Astrocyte of the spinal cord (primary cell): ENCODE measurements around the gene ENOX2.
A peak's percentile ranks its signal among the peaks of the same experiment; 100 is the strongest.

Experiments used
- DNase-seq: peaks from one replicate; pipeline ENCODE4 v3.0.0; 2011; ENCODE audit warnings: low read depth, low spot score
- H3K4me3 ChIP-seq: 2 replicates; pipeline ENCODE4 v1.5.1; 2011; ENCODE audit warnings: low read depth, mild to moderate bottlenecking, low read length, moderate library complexity
- CTCF ChIP-seq: IDR thresholded peaks from 2 replicates; pipeline ENCODE4 v1.5.1; 2012; ENCODE audit warnings: low read depth, mild to moderate bottlenecking, low read length, inconsistent platforms
- in situ Hi-C: cut with HindIII; loops from 2 replicates; pipeline ENCODE4 v1.10.0; 2017; ENCODE audit warnings: low sequenced_read_pairs

The ENOX2 gene

GRCh38 chrX:130637591-130637990 lies 265.4 kb downstream of the ENOX2 start:
- in situ Hi-C loops, result no loop called here
- H3K4me3 ChIP-seq, result no peak overlapping the region

GRCh38 chrX:130636277-130636676 lies 266.7 kb downstream of the ENOX2 start:
- in situ Hi-C loops, result no loop called here
- no peak for DNase-seq
- H3K4me3 ChIP-seq, result no peak overlapping the region
- TF ChIP-seq CTCF, result no peak

More at GRCh38 chrX:130637591-130637990, 265.4 kb downstream of the ENOX2 start:
- TF ChIP-seq CTCF, result no peak
- DNase-seq, result peak; percentile 34

GRCh38 chrX:130631011-130631410 lies 272.0 kb downstream of the ENOX2 start:
- TF ChIP-seq CTCF, result no peak
- H3K4me3 ChIP-seq, result no peak overlapping the region
- in situ Hi-C loops, result no loop called here
- DNase-seq, result no peak

GRCh38 chrX:130628516-130628915 lies 274.5 kb downstream of the ENOX2 start:
- no peak for TF ChIP-seq CTCF
- in situ Hi-C loops, result no loop called here
- DNase-seq, result no peak
- no peak overlapping the region for H3K4me3 ChIP-seq

- no peak overlapping the region for H3K4me3 ChIP-seq
- in situ Hi-C loops, result no loop called here
- TF ChIP-seq CTCF, result no peak
- peak; percentile 13 for DNase-seq
These were observed 276.5 kb downstream of the ENOX2 start for GRCh38 chrX:130626521-130626920.

GRCh38 chrX:130625386-130625785 lies 277.6 kb downstream of the ENOX2 start:
- DNase-seq, result peak; percentile 14
- H3K4me3 ChIP-seq, result no peak overlapping the region
- in situ Hi-C loops, result no loop called here
- TF ChIP-seq CTCF, result no peak

GRCh38 chrX:130623518-130623917 lies 279.5 kb downstream of the ENOX2 start:
- in situ Hi-C loops, result no loop called here
- no peak overlapping the region for H3K4me3 ChIP-seq
- DNase-seq, result no peak
- no peak for TF ChIP-seq CTCF
